HL-60/S4 treated with retinoic acid at 250 ng/mL for 4 days and 3 days (cell line): ENCODE results near the gene KRT71.
"Not testable (repeated sequence)": the region's sequence is repeated elsewhere in the genome, so short reads cannot be mapped to it uniquely, and the experiment has no call there.

ENCODE experiments used
- in situ Hi-C: fragments of 300-500 bp; cut with MboI; formaldehyde crosslinking; loops from 2 replicates; pipeline ENCODE4 v1.7.0; 2022; ENCODE audit warnings: low sequenced_read_pairs

Gene KRT71

DNA sequence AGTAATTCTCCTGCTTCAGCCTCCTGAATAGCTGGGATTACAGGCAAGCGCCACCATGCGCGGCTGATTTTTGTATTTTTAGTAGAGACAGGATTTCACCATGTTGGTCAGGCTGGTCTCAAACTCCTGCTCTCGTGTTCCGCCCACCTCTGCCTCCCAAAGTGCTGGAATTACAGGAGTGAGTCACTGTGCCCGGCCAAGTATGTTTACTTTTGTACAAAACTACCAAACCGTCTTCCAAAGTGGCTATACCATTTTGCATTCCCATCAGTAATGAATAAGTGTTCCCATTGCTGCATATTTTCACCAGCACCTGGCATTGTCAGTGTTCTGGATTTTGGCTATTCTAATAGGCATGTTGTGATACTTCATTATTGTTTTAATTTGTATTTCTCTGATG lies 51.5 kb downstream of the KRT71 start:
- in situ Hi-C loops = no loop called here

DNA sequence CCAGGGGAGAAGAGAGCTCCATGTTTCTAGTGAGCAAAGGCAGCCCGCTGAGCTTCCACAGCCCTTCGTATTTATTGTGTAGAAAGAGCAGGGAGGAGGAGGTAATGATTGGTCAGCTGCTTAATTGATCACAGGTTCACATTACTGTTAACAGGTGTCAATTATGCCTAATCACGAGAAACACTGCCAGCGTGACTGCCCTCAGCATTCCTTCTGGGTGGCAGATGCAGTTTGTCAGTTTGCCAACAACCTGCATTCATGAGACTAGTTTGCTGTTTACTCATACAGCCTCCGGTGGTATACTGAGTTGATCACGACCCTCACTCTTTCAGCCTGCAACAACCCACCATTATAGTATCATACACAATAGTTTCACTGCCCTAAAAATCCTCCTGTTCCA lies 52.4 kb downstream of the KRT71 start:
- in situ Hi-C loops = not testable (repeated sequence)

DNA sequence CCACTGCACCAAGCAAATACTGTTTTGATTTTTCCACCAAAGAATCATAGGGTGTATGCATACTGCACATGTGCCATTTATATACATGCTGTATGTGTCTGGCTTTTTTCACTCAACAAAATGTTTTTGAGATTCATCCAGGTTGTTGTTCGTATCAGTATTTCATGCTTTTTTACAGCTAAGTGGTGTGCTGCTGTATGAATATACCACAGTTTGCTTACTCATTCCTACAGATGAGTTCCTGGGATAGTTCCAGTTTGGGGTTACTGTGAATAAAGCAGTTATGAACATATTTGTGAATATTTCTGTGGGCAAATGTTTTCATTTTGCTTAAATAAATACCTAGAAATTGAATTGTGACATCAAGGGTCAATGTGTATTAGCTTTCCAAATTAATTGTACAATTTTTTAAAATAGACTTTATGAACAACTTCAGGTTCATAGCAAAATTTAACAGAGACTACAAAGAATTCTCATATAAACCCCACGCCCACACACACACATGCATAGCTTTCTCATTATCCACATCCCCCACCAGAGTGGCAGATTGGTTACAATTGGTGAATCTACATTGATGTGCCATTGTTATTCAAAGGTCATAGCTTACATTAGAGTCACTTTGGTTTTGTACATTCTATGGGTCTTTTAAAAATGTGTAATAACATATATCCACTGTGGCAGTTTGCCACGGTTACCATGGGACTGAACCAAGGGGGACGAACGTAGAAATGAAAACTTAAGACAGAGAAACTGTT lies 53.0 kb downstream of the KRT71 start:
- in situ Hi-C loops = no loop called here

DNA sequence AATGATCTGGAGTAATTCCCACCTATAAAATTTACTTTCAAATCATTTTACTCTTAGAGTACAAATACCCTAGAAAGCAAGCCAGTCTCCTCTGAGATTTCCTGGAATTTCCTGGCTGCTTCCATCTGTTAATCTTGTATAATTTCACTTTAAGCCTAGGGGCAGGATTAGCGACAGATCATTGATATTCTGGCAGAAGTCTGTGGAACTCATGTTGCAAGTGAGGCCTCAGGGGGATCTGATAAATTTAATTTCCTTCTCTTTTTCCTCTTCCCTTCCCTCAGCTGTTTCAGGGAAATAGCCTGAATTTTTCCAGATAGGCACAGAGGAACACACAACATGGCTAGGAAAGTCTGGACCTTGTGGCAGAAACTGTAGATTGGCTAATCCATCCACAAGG lies 54.0 kb downstream of the KRT71 start:
- in situ Hi-C loops = no loop called here

DNA sequence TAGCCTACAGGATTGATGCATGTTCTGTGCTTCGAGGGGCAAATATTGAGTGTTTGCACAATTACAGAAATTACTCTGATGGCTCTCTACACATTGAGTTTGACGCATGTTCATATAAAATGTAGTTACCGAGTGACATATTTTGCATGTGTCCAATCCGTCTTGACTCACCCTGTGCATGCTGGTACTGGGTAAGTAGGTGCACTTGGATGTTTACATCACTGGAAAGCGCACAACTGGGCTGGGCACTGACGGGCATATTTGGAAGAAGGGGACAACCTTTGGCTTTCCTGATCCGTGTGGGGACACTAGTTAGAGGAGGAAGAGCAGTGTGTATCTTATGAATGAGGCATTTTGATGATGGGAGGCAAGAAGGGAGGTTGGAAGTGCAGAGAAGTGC lies 55.0 kb downstream of the KRT71 start:
- in situ Hi-C loops = no loop called here

DNA sequence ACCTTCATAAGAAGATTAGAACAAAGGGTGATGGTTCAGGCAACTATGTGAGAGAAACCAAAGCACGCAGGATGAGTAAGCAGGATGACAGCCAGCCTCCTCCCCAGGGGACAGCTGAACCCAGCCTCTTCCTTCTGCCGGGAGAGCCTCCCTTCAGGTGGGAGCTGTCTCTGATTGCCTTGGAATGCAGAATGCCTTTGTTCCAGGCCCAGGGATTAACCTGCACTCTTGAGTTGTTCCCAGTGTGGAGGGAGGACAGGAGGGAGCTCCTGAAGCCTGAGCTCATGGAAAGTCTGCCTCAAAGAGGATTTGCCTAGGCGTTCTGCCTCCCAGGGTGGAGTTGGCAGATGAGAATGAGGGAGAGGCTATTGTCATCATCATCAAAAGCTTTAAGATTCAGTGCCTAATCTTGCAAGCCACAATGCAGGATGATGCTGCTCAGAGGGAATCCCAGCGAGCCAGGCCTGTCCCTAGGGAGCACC lies 56.3 kb downstream of the KRT71 start:
- in situ Hi-C loops = no loop called here

DNA sequence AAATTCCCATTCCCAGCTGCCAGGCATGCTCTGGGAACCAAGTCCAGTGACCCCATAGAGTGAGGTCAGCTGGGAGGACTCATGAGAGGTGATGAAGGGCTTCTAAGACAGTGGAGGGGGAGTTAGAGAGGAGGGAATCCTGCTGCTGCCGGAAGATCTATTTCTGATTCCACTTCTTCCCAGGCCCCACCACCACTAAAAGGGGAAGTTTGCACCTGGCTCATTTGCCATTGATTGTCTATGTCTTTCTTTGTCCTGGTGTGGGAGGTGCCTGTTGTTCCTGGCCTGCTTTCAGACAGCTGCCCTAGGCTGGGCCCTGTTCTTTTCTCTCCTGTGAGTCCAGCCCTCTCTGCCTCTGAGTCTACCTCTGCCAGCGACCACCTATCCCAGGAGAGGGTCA lies 56.9 kb downstream of the KRT71 start:
- in situ Hi-C loops = no loop called here

DNA sequence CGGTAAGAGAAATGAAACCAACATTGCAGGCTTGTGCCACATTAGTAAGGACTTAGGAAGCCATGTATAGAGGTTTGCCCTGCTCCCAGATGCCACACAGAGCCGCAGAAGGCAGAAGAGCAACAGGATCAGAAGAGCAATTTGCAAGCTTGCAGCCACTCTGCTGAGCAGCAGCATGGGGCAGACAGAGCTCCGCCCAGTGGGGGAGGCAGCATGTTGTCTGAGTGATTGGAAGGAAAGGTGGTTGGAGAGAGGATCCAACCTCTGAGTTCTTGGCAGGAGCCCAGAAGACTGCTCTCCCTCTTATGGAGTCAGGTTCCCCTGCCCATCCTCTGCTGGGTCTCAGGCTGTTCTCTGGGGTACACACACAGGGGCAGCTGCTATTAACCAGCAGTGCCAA lies 57.6 kb downstream of the KRT71 start:
- in situ Hi-C loops = no loop called here

DNA sequence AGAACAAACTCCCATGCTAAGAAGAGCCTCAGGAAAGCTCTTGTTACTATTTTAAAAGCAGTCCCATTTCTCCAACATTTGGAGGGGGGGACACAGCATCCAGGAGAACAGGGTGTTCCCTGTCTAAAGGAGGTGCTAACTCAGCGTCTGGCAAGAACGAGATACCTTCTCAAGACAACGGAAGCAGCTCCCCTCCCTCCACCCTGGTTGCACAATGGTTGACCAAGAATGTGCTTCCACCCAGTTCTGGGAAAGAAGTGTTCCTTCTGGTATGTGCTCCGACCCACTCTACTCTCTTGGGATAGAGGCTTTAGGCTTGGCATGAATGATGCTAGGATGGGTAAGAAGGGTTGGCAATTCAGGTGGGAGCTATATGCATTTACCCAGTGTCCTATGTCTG lies 58.4 kb downstream of the KRT71 start:
- in situ Hi-C loops = no loop called here

DNA sequence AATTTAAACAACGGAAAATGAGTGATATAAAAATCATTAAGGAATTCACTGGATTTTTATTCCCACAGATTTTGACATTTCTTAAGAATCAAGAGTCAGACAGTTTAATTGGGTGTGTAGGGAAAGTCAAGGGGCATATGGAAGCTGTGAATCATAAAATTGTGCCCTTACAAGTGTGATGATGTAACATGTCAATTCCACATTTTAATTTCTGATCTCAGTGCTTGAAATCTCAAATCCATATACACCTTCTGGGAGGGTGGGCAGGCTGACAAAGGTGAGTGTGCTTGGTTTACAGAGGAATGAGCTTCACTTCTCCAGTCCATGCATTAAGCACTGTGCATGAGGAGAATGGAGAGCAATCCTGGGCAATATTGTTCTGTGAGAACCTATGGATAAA lies 58.8 kb downstream of the KRT71 start:
- in situ Hi-C loops = no loop called here
